HG03135 (cell line): Measurements from ENCODE around the gene ELMO1.

ENCODE experiments used
- ATAC-seq: cut with Tn5 transposase; IDR thresholded peaks from one replicate; pipeline ENCODE4 v1.9.1; 2021; ENCODE audit warnings: mild to moderate bottlenecking, moderate library complexity; ENCODE audit not compliant: unreplicated experiment

Gene ELMO1

DNA sequence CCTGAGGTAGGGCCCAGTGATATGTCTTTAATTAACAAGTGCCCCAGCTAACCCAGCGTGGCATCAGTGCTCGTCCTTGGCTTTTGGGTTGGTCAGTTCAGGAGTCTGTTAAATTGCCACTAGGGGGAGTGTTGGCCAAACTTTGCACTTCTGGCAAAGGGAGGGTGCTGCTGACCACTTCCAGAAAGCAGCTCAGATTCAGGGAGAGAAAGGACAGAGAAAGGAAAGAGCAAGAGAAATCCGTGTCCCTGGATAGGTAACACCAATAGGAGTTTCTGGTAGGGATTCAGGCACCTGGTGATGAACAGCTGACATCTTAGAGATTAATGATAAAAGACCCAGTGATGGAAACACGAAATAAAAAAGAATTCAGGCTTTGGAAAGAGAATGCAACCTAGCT lies 481.3 kb downstream of the ELMO1 start:
- ATAC-seq, result no peak

GRCh38 chr7:36966636-36967035 lies 482.0 kb downstream of the ELMO1 start:
- ATAC-seq, result no peak

GRCh38 chr7:36966039-36966438 lies 482.6 kb downstream of the ELMO1 start:
- no peak for ATAC-seq

- ATAC-seq, result no peak
These were observed 483.0 kb downstream of the ELMO1 start for GRCh38 chr7:36965625-36966024.

- ATAC-seq, result no peak
These were observed 484.4 kb downstream of the ELMO1 start for GRCh38 chr7:36964297-36964696.

DNA sequence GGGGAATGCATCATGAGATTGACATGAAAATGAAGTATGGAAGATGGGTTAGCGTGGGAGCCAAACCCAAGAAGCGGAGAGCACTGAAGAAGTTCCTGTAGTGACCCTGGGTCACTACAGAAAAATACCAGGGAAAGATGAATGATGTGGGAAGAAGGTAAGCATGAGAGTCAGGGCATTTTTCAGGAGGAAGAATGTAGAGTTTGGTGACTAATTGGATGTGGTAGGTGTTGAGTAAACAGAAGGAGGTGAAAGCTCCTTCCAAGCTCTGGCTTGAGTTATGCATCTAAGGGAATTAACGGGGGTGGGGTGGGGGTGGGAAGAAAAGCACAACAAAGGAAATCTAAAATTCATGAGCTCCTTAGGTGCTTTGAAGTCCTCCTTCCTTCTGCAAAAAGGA lies 486.3 kb downstream of the ELMO1 start:
- no peak for ATAC-seq

GRCh38 chr7:36961693-36962092 lies 487.0 kb downstream of the ELMO1 start:
- ATAC-seq, result no peak

DNA sequence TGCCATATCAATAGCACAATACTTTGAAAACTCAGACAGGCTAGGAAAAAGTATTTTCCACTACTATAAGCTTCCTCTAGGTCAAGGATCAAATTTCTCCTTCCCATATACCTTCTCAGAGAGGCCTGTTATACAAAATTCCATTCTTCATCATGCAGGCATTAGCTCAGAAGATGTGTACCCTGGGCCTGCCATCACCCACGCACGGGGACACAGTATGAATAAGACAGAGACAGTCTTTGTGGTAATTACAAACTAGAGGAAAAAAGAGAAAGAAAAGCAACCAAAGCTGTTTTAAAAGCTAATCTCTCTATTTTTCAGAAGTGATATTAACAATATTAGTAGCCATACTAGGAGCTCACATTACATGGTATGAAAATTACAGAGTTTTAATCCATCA lies 487.6 kb downstream of the ELMO1 start:
- ATAC-seq, result no peak

- no peak for ATAC-seq
These were observed 488.6 kb downstream of the ELMO1 start for GRCh38 chr7:36960105-36960504.

DNA sequence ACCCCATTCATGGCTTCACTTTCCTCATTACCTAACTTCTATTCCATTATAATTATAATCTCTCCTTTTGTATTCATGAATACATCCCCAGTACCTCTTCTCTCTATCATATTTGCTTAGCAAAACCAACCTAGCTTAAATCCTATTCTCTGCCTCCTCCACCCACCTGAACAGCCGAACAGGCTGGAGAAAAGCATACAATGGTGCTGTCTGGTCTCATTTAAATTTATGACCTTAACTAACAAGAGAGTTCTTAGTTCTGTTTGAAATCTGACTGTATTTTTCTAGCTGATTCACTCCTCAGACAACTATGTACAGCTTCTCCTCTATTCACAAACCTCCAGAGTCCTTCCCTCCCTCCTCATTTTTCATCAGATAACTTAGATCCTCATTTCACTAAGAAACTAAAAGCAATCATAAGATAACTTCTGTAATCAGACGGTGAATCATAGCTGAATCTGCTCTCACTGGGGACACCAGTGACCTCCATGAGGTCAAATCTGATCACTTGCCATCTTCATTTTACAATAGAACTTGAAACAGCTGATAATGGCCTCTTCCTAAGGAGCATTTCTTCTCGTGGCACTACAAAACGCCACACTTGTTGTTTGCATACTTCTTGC lies 490.4 kb downstream of the ELMO1 start:
- no peak for ATAC-seq

- no peak for ATAC-seq
These were observed 491.0 kb downstream of the ELMO1 start for GRCh38 chr7:36957620-36958019.

DNA sequence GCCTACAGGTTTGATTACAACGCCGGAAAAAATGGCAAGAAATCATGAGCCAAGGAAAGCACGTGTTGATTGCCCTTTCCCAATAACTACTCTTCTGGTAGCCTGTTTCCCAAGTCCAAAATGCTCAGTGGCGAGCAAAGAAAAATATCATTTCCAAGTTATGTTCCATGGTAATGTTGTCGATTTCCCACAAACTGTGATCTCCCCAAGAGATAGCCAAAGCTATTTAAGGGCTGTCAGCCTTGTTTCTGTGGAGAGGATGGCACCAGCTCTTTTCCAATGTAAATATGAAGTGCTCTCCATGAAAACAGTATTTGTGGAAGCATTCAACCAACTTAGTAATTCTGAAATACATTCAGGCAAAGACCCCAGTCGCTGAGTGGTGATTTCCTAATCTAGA lies 491.9 kb downstream of the ELMO1 start:
- no peak for ATAC-seq

DNA sequence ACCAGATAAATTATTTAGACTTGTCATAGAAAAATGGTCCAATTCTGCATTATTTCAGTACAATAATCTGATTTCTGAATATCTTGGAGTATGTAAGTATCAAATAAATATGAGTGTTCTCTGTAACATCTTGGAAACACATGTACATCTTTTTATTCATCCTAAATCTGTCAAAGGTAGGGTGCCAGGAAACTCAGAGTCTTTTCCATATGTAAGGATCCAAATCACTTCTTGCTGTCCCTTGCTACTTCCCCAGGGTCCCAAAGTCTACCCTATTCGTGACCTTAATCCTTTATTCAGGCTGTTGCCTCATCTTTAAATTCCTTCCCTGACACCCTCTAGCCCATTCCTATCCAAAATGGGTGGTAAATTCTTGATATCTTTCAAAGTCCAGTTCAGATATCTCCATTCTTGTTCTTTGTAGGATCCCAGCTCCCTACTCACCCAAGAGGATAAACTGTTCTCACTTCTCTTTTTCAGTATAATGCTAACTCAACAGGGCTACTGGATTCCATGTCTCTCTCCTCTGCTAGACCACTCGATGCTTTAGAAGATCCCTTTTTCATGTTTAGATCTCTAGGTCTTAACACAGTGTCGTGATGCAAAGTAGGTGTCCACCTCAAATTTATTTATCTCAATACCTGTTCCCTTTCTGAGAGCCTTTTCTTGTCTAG lies 493.1 kb downstream of the ELMO1 start:
- ATAC-seq, result no peak

- ATAC-seq, result peak; percentile 86
These were observed 497.4 kb downstream of the ELMO1 start for GRCh38 chr7:36951257-36951697.

- no peak for ATAC-seq
These were observed 498.7 kb downstream of the ELMO1 start for GRCh38 chr7:36949711-36950600.

GRCh38 chr7:36946401-36946739 lies 502.3 kb downstream of the ELMO1 start:
- ATAC-seq, result no peak

DNA sequence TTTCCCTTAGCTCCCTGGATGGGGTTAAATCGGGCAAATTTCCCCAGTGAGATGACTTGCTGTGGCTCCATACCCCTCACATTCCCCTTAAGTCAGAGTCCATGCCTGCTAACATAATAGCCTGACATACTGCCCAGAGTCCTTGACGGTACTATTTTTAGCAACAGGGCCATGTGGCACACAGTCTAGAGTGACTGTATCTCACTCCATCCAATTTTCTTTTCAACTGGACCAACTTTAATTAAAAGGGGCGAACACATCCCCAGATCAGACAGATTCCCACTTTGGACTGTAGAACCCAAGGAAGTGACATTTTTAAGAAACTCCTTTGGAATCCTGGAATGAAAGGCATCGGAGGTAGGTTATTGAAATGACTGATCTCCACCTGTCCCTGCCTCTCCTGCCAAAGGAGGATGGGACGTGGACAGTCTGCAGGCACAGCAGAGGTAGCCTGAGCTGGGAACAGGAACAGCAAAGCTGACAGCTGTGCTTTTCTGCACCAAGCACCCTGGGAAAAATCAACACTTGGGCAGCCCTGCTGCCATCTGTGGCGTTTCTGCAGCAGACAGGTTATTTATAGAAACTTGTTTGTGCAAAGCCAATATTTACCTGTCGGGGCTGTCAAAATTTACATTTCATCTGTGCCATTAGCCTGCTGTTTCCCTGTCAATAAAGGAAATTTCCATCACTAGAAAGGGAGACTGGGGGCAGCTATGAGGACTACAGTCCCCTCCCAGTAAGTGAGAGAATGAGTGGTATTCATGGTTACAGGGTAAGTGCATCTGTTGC lies 502.9 kb downstream of the ELMO1 start:
- no peak for ATAC-seq

DNA sequence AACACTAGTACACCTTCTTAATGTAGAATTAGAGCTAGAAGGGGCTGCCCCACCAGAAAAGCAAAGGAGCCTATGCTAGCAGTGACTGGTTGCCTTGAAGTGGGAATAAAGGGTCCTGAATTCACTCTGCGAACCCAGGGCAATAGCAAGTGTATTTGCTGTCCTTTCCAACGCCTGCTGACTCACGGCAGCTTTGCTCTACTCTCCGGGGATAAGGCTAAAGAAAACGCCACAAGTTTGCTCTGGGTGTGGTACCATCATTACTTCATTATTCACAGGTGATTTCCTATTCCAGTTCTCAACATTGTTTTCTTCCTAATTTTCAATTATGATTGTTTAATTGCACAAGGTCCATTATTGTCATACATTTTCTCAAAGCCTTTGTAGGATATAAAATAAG lies 503.8 kb downstream of the ELMO1 start:
- ATAC-seq, result no peak

GRCh38 chr7:36943591-36944435 lies 504.9 kb downstream of the ELMO1 start:
- peak; percentile 65 for ATAC-seq

DNA sequence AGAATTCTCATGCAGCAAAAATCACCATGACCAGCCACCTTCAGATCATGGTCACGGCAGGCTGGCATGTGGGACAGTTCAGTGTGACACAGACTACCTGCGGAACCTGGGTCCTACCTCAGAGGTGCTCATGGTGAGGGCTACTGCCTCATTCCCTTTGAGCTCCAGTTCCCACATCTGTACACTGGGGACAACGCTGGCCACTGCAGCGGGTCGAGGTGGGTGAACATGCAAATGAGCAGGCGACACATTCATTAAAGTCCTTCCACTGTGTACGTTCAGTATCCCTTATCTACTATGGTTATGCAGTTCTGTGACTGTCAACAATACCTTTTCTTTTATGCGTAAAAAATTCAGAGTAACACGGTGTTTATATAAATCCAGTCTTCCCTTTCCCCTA lies 505.7 kb downstream of the ELMO1 start:
- no peak for ATAC-seq
